GM19043 (cell line): ENCODE measurements around the gene ARMC5.
"Not testable (repeated sequence)": the region's sequence is repeated elsewhere in the genome, so short reads cannot be mapped to it uniquely, and the experiment has no call there.

Experiments
- ATAC-seq: cut with Tn5 transposase; IDR thresholded peaks from one replicate; pipeline ENCODE4 v1.9.1; 2021; ENCODE audit warnings: low read depth; ENCODE audit not compliant: unreplicated experiment

ARMC5 gene

DNA sequence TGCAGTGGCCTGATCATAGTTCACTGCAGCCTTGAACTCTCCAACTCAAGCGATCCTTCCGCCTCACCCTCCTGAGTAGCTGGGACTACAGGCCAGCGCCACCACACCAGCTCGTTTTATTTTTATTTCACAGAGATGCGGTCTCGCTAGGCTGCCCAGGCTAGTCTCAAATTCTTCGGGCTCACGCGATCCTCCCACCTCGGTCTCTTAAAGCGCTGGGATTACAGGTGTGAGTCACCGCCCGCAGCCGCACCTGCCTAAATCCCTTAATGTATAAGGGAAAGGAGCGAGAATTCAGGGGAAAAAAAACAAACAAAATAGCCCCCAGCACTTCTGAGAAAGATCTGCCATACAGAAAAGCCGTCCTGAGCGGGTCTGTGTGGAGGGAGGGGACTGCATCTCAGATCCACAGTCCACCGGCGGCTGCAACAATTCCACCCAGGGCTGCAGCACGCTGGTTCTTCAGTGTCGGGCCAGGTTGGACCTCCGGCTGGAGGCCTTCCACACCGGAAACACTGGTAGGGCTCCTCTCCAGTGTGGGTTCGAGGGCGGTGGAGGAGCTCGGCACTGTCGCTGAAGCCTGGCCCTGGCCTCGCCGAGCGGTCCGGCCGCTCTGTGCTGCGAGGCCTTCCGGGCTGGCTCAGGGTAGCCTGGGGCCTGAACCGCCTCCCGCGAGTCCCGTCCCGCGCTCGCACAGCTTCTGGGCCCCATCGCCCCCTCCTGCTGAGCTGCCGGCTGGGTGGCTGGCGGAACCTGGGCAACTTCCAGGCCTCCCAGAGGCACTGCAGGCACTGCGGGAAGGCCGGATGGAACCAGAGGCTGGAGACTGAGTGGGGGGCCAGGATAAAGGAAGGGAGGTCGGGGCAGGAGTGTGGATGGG, 23.7 kb upstream of the ARMC5 start:
- no peak for ATAC-seq

DNA sequence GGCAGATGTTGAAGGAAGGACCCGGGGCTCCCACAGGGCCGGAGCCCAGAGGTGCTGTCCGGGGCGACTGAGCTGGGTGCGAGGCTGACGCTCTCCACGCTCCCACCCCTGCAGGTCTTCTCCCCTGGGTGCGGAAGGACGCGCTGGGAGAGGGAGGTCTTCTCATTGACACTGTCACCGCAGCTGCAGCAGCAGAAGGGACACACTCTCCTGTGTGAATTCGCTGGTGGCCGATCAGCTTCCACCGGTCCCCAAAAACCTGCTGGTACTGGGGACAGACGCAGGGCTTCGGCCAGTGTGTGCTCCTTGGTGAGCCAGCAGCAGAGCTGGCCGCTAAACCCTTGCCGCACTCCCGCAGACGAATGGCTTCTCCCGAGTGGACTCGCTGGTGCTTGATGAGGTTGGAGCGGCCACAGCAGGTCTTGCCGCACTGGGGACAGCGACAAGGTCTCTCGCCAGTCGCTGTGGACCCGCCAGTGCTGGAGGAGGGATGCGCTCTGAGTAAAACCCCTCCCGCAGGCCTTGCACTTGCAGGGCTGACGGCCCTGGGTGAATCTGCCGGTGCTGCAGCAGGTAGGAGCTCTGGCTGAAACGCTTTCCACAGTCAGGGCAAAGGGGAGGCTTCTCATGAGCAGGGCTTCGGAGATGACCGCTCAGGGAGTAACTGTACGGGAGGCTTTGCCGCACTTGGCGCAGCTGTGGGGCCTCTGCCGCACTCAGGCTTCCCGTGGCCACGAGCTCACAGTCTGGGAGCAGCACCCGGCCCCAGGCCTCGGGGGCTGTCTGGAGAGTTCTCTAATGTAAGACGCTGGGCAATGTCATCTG, 22.9 kb upstream of the ARMC5 start:
- ATAC-seq = no peak

DNA sequence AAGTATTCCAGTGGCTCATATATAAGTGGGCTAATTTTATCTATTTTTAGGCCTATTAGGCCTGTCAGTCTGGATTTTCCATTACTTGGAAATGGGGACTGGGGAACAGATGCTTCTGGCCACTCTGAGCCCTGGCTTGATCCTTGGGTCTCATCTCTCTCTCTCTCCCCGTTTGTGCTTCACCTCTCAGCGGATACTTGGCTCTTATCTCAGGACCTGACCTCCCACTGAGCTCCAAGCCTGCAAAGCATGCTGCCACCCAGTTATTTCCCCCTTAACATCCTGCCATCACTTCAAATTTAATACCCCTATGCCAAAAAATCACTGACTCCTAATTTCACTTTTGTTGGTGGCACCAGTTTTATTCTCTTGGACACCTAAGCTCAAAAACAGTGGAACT, 20.9 kb upstream of the ARMC5 start:
- ATAC-seq = no peak

DNA sequence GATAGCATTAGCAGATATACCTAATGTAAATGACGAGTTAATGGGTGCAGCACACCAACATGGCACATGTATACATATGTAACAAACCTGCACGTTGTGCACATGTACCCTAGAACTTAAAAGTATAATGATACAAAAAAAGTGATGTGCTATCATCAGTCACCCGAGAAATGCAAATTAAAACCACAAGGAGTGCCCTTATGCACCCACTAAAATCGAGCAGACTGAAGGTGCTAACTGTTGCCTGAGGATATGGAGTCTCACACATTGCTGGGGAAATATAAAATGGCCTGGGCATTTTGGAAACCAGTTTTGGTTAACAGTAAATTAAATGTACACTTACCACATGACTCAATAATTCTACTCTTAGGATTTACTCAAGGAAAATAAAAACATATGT, 20.3 kb upstream of the ARMC5 start:
- ATAC-seq = not testable (repeated sequence)

DNA sequence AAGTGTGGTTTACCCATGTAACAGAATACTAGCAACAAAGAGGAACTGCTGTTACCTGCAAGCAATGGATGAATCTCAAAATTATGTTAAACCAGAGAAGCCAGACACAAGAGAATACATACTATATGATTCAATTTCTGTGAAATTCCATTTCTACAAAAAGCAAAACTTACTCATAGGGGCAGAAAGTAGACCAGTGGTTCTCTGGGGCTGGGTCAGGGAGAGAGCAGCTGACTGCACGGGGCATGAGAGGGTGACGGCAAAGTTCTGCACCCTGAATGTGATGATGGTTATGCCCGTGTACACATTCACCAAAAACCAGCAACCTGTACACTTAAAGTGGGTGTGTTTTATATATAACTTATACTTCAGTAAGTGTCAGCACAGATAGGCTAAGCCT, 19.8 kb upstream of the ARMC5 start:
- ATAC-seq = no peak

DNA sequence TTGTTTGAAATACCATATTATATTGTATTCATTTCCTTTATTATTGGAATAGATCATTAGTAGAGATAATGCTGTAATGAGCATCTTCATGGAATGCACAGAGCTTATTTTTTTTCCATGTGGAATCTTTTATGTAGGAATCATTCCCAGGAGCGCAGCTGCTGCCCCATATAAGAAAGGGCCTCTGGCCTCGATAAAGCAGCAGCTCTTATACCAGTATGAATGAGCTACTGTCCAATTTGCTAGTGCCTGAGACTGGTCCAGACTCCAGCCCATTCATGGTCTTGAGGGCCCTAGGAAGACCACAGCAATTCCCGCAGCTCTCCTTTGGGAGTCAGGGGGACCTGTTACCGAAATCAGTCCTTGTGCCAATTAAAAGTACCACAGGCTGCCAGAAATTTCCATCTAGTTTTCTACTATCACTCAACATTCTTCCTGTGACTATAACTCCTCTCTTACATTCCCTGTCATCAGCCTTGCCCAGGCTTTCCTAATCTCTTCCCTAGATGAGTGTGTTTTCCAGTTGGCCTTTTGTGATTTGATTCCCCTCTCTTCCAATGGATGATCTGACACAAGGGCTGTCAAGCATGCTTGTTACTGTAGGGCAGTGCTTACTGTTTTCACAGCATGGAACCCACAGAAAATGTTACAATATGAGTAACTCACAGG, 18.7 kb upstream of the ARMC5 start:
- no peak for ATAC-seq

DNA sequence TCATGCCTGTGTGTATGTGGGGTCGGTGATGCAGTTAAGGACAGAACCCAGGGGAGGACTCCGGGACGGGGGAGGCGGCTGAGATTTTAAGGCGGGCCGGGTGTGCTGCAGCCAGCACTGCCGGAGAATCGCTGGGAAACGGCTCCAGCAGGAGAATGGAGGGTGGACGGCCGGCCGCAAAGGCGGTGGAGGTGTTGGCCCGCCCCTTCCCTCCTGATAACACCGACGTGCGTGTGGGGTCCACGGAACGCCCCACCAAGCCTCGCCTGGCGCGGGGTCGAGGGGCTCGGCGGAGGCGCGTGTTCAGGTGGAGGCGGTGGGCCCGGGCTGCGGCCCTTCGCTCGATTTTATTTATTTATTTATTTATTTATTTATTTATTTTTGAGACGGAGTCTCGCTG, 17.3 kb upstream of the ARMC5 start:
- no peak for ATAC-seq

DNA sequence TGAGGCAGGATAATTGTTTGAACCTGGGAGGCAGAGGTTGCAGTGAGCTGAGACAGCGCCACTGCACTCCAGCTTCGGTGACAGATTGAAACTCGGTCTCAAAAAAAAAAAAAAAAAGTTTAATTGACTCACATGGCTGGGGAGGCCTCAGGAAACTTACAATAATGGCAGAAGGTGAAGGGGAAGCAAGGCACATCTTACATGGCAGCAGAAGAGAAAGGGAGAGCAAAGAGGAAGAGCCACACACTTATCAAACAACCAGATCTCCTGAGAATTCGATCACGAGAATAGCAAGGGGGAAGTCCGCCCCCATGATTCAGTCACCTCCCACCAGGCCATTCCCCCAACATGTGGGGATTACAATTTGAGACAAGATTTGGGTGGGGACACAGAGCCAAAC, 13.4 kb upstream of the ARMC5 start:
- not testable (repeated sequence) for ATAC-seq

DNA sequence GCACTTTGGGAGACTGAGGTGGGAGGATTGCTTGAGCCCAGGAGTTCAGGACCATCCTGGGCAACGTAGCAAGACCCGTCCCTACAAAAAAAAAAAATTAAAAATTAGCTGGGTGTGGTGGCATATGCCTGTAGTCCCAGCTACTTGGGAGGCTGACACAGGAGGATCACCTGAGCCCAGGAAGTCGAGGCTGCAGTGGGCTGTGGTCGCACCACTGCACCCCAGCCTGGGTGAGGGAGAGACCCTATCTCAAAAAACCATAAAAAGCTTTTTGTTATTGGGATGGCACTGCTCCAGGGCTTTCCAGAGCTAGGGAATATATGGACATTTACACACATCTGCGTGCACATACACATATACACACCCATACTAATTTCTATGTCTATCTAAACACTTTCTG, 8.1 kb upstream of the ARMC5 start:
- ATAC-seq = no peak

DNA sequence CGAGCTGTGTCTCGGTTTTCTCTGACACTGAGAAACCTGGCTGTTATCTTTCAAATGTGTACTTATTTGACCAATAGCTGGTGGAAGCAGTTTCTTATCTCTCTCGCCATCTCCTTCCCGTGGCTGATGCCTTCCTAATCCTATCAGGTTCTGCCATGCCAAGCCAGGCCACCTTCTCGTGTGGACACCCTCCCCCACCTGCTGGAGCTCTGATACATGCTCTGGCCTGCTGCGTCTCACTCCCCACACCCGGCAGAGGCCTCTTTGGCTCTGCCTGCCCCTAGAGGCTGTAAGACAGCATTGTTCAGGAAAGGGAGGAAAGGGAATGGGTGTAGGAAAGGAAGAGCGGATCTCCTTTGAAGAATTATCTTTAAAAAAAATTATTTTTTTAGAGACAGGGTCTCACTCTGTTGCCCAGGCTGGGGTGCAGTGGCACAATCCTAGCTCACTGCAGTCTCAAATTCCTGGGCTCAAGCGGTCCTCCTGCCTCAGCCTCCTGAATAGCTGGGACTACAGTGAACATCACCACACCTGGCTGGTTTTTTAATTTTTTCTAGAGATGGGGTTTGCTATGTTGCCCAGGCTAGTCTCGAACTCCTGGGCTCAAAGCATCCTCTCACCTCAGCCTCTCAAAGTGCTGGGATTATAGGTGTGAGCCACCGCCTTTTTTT, 7.5 kb upstream of the ARMC5 start:
- ATAC-seq = no peak

DNA sequence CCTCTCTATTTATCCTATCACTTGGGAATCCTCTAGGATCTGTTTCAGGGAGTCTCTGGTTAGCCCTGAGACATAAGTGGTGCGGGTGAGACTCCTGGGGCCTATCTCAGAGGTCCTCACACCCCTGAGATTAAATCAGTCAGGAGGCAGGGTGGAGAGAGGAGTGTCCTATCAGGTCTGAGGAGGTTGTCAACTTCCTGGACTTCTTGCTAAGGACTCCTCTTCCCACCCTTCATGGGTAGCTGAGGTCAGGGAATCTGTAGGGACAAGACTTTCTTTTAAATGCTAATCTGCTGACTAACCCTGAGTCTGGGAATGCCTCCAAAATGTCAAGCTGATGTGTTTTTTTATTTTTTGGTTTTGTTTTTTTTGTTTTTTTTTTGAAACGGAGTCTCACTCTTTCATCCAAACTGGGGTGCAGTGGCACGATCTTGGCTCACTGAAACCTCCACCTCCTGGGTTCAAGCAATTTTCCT, 6.6 kb upstream of the ARMC5 start:
- no peak for ATAC-seq

DNA sequence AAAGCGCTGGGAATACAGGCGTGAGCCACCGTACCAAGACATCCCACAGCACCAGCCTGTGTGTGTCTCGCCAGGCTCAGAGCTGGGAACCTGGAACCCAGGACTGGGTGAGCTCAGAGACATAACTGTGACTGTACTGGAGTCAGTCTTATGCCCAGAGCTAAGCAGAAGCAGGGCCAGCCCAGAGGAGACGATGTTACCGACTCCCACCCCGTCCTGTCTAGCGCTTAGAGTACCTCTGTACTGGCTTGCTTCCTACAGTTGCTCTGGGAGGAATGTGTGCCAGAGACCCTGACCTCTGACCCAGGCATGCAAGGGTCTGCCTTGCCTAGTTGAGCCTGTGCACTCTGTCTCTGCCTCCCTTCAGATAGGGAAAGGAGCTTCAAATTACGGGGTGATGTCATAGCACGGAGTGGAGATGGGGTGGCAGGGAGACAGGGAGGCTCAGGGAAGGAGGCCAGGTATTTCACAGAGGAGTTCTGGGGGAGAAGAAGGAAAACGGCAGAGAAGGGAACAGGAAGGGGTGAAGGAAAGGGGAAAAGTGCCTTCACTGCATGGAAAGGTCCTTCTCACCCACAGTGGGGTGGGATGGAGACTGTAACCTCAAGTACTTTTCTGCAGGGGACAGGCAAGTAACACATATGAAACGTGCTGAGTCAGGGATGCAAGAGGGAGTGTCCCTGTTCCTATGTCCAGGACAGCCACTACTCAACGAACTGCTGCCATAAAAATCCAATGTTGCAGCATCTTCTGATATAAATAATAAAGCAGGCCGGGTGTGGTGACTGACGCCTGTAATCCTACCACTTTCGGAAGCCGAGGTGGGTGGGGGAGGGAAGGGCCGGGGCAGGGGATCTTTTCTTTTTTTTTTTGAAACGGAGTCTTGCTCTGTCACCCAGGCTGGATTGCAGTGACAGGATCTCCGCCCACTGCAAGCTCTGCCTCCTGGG, 5.8 kb upstream of the ARMC5 start:
- no peak for ATAC-seq

DNA sequence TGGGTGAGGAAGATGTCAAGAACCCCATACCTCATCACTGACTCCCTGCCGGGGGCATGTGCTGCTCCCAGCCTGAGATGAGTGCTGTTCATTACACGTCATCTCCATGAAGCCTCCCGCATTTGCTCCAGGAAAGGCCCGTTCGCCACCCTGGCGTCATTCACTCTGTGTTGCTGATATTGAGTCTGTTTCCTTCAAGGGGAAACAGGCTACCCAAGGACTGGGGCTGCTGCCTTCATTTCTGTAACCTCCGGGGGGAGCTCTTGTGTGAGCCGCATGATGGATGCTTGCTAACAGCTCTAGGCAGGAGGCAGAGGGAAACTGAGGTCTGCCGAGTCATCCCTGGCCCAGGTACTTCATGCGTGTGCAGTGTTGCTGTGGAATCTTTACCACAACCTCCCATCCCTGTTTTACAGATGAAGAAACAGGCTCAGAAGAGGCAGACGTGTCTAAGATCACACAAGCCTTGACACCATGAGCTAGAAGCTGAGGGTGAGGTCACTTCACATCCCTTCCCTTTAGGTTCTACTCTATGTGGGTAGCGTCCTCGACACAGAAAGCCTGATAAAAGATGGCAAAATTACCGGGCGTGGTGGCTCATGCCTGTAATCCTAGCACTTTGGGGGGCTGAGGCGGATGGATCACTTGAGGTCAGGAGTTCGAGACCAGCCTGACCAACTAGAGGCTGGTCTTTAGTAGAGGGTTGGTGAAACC, 3.5 kb upstream of the ARMC5 start:
- ATAC-seq = no peak

DNA sequence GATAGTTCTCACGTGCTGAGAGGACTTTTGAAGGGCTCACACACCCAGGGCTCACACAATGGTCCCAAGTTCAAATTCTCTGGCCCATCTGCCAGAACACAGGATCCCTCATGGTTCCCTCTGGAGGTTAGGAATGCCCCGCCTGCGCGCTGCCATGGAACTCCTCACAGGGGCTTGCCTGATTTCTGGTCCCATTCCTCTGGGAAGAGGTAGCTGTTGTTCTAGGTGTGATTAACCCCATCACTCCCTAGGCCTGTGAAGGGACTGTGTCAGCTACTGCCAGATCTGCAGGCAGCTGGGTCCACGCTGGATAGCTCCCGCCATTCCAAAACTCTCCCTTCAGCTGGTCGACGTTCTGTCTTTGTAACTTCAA, 2.3 kb upstream of the ARMC5 start:
- ATAC-seq = no peak

DNA sequence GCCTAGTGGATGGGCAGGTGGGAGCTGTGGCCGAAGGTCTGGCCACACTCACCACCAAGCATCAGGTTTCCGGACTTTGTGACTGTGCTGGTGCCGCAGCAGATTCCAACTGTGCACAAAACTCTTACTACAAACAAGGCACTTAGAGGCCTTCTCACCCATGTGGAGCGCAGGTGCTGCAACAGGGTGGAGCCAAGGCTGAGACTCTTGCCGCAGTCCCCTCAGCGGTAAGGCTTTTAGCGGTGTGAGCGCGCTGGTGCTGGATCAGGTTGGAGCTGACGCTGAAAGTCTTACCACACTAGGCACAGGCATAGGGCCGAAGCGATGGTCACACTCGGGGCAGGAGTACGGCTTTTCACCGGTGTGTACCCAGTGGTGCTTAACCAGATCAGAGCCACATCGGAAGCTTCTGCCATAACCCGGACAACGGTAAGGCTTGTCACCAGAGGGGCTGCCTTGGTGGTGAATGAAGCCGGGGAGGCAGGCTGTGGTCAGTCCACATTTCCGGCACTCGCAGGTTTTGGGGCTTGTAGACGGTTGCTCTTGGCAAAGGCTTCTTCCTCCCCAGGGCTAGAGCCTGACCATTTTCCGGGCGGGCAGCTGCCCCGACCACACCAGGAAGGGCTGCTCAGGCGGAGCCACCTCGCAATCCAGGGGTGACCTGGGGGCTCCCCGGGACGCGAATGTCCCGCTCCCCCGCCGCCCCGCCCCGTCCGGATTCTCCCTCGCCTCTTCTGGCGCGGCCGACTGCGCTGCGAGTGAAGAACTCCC, 1.0 kb upstream of the ARMC5 start:
- ATAC-seq = no peak

DNA sequence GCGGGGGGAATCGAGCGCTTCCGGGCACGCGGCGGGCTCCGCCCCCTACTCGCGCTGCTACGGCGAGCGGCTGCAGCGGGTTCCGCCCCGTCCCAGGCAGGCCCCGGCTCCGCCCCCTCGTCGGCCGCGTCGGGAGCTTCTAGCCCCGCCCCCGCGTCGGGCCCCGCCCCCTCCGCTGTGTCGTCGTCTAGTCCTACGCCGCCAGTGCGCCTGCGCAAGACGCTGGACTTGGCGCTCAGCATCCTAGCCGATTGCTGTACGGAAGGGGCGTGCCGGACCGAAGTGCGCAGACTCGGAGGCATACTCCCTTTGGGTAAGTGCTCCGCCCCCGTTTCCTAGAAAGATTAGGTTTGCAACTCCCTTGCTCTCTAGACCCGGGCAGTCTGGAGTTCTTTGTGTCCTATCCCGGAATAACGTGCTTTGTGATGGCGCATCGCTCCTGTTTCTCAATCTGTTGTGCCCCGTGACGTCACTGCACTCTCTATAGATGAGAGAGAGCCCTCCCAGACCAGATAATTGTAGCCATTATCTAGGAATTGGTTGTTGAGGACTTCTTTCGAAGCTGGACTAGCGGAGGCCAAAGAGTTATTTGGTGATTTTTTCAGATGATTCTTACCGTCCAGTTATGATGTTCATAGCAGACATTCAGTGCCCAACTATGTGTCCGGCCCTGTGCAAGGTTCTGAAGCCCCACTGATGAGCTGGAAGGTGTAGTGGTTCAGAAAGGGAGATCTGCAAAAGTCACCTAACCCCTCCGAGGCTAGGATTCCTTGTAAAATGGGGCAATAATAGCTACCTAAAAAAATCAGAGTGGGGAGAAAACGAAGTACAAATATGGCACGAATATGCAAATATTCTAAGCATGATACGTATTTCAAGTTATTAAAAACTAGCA, 633 bp downstream of the ARMC5 start:
- peak; percentile 56 for ATAC-seq

DNA sequence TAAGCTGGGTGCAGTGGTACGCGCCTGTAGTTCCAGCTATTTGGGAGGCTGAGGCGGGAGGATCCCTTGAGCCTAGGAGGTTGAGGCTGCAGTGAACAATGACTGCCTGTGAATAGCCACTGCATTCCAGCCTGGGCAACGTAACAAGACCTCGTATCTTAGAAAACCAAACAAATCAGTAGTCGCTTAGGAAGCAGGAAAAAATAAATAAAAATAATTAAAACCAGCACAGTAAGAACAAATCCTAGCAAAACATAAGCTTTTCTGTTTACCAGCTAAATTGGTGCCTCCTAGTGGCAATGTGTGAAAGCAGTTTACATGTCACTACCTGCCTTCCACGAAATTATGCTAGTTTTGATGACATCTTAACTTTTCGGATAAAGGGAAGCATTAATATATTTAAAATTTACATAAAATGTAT, 1.3 kb downstream of the ARMC5 start:
- ATAC-seq = no peak
